UCSD-AML1 (cell line): Measurements from ENCODE around the gene ITGB1BP1.

Experiments
- DNase-seq: peaks from one replicate; lab custom pipeline; 2025; ENCODE audit not compliant: unreplicated experiment; lab: John Stamatoyannopoulos, UW

The ITGB1BP1 gene

DNA sequence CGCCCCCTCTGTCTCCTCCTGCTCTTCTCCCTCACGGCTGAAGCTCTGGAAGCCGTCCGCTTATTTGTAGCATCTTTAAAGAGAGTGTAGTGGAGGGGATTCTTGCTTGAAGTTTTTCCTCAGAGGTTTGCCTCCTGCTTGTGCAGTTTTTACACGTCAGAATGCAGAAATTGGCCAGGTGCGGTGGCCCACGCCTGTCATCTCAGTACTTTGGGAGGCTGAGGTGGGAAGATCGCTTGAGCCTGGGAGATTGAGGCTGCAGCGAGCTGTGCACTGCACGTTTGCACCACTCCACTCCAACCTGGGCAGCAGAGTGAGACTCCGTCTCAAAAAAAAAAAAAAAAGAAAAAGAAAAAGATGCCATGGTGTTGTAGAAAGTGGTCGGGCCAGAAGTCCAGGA is 69.0 kb downstream of the ITGB1BP1 start:
- DNase-seq: no peak
